HS-27A (cell line): ENCODE measurements around the gene BRAT1.
"Not testable (repeated sequence)": the region's sequence is repeated elsewhere in the genome, so short reads cannot be mapped to it uniquely, and the experiment has no call there.

ENCODE experiments used
- DNase-seq: peaks from one replicate; pipeline ENCODE4 v3.0.0-alpha.2; 2012; ENCODE audit warnings: low read depth, missing footprints

Gene BRAT1

DNA sequence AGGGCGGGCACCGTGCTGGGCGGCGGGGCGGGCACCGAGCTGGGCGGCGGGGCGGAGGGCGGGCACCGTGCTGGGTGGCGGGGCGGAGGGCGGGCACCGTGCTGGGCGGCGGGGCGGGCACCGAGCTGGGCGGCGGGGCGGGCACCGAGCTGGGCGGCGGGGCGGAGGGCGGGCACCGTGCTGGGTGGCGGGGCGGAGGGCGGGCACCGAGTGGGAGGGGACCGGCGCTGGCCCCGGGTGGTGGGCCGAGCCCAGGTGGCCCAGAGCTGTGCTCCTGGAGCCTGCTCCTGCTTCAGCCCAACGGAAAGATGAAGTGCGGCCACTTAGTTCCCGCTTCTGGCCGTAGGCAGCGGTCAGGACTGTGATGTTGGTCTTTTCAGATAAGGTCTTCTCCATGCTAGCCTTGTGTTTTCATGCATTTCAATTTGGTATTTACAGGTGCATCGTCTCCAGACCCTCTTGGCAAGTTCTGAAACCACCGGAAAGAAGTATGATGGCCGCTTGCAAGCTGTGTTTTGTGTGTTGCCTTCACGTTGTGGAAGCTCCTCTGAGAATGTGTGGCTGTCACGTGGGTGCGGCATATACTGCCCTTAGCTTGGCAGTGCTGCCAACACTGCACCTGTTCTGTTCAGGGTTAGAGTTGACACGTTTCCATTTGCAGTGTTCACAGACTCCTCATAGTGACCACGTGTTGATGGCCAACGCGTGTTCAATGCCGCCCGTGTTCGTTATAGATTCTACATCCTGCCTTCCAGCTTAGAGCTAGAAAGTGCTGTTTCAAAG is 28.7 kb upstream of the BRAT1 start:
- no peak for DNase-seq

GRCh38 chr7:2582006-2582735 is 26.8 kb upstream of the BRAT1 start:
- DNase-seq, result no peak

DNA sequence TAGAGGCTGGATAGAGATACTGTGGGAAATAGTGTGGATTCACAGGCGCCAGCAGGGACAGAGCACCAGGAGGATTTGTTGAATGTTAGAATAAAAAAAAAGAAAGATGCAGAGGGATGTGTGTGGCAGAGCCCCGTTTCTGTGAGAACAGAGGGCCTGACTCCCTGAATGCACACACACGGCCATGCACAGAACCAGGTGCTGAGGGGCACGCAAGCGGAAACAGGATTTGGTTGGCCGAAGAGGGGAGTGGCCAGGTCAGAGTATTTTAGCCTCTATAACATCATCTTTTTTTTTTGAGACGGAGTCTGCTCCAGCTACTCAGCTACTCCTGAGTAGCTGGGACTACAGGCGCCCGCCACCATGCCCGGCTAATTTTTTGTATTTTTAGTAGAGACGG is 25.3 kb upstream of the BRAT1 start:
- no peak for DNase-seq

DNA sequence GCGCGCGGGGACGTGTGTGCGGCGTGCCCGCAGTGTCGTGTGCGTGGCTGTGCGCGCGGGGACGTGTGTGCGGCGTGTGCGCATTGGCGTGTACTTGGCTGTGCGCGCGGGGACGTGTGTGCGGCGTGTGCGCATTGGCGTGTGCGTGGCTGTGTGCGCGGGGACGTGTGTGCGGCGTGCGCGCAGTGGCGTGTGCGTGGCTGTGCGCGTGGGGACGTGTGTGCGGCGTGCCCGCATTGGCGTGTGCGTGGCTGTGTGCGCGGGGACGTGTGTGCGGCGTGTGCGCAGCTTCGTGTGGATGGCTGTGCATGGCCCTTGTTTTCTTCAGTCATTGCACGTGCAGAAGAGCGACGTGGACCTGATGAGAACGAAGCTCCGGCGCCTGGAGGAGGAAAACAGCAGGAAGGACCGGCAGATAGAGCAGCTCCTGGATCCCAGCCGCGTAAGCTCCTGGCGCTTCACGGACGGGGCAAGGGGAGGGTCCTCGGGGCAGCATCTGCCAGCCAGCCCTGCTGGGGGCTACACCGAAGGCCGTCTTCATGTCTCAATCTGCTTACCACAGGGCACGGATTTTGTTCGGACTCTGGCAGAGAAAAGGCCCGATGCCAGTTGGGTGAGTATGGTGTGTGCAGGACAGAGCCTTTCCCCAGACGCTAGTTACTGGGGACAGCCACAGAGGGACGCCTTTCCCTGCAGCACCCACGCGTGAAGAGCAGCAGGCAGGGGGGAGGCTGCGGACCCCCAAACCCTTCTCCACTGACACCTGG is 22.8 kb upstream of the BRAT1 start:
- no peak for DNase-seq

DNA sequence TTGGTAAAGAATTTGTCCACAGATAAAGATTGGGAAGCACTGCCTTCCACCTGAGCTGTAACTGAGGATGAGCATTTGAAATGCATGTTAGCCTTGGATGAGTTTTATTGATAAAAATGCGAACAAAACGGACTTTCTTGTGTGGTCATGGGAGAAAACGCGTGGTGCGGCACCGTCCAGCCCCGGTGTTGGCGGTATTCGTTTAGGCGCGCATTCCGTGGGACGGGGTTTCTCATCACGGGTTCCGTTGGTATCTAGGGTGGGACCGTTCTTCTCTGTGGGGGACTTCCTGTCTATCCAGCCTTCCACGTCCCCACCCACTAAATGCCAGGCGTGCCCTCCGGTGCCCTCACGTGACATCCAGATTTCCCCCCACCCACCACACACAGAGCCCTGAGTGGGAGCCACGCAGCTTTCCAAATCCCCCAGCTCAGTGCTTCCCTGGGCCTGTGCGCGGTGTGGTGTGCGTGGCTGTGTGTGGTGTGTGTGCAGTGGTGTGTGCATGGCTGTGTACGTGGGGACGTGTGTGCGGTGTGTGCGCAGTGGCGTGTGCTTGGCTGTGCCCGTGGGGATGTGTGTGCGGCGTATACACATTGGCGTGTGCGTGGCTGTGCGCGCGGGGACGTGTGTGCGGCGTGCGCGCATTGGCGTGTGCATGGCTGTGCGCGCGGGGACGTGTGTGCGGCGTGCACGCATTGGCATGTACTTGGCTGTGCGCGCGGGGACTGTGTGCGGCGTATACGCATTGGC is 21.6 kb upstream of the BRAT1 start:
- DNase-seq, result no peak

DNA sequence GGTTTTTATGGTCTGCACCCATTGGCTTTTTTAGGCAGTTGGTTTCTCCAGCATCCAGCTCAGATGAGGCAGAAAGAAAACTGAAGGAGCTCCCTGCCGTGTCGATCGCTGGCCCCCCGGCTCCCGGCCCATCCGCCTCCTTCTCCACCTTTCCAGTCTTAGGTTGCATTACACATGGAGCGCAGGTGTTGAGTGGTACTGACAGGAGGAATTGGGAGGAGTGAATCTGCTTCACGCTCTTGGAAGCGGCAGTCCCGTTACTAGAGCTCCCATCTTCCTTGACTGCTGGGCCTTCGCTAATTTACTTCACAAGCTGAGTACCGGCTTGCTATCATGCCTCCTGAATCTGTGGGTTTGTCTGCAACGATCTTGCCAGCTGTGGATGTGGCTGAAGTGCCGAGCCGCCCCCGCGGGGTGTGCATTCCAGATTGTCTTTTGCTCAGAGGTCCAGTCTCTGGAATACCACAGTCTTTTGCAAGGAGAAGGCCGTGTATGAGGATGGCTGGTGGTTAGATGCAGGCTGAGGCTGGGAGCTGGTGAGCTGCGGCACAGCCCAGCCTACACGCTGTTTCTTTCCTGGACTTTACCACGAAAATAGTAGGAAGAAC is 20.5 kb upstream of the BRAT1 start:
- no peak for DNase-seq

- no peak for DNase-seq
Observed at GRCh38 chr7:2575046-2575732, 19.9 kb upstream of the BRAT1 start.

DNA sequence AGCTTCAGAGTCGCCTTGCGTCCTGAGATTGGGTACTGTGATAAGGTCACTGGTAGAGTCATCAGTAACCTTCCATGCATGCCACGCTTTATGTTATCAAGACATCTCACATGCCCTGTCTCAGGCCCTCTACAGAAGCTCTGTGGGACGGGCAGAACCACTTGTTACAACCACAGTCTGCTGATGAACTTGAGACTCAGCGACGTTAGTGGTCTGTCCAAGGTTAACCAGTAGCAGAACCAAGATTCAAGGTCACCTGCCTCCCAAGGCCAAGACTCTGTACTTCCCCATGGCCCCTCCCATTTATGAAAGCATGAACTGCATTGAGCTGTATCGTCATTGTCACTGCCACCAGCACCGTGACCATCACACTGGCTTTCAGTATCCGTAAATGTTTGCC is 18.4 kb upstream of the BRAT1 start:
- DNase-seq, result no peak

- no peak for DNase-seq
Observed at GRCh38 chr7:2572101-2572842, 16.9 kb upstream of the BRAT1 start.

- no peak for DNase-seq
Observed at GRCh38 chr7:2571409-2571808, 16.1 kb upstream of the BRAT1 start.

DNA sequence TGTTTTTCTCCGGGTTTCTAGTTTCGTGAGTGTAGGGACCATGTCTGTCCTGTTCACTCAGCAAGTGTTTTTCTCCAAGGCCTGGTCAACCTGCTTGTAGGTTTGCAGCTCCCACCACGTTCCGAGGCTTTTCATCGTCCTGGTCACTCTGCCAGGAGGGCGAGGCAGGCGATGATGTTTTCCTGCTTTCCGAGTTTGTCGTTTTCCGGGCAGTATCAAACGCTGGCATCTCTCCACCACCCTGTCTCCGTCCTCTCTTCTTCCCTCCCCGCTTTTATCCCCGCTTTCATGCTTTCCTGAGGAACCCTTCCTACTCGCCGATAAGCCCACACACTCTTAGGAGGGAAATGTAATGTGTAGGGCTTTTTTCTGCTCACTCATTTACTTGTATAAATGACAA is 14.7 kb upstream of the BRAT1 start:
- DNase-seq, result no peak

- no peak for DNase-seq
Observed at GRCh38 chr7:2569421-2569820, 14.1 kb upstream of the BRAT1 start.

DNA sequence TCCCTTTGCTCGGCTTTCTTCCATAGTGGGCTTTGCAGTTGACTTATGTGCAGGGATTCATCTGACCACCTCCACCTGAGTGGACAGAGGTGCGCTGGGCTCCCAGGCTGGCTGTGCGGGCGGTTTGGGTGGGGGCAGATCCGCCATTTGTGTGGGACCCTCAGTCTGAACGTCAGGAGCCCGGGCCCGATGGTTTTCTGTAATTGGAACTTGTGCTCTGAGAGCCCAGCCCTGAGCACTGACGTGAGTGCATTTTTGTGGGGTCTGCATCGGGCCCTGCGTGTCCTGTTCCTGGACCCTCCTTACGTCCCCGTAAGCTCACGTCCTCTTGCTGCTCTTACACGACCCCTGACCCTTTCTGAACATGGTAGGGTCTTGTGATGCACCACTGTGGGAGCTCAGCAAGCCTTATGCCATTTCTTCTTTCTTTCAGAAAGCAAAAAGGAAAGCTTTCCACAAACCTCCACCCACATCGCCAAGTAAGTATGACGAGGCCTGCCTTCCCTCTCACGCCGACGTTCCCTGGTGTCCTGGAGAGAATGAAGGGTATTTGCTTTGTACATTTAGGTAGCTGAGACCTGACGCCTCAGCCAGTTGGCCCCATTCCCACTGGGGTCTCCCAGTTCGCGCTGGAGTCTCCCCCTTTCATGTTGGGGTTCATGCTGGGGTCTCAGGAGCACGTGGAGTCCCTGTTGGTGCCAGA is 13.3 kb upstream of the BRAT1 start:
- DNase-seq, result no peak

DNA sequence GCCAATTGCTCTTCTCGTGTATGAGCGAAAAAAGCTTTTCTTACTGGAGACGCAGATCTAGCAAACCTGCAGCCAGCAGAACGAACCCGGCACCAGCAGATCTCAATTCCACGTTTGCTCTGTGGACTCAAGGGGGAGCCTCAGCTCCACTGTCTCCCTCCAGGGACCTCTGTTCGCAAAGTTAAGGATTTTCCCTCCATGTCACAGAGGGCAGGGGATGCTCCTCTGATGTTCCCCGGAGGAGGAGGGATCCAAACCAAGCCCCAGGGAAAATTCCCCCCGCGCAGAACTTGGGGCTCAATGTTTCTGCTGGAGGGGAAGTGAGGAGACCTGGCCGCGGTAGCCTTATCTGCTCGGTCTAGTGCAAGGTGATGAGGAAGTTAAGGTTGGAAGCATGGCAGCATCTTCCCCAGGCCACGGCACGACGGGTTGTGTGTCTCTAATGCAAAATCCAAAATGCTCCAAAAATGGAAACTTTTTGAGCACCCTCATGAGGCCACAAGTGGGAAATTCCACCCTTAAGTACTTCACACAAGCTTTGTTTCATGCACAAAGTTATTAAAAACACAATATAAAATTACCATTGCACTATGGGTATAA is 12.5 kb upstream of the BRAT1 start:
- no peak for DNase-seq

- DNase-seq, result no peak
Observed at GRCh38 chr7:2566890-2567678, 11.8 kb upstream of the BRAT1 start.

DNA sequence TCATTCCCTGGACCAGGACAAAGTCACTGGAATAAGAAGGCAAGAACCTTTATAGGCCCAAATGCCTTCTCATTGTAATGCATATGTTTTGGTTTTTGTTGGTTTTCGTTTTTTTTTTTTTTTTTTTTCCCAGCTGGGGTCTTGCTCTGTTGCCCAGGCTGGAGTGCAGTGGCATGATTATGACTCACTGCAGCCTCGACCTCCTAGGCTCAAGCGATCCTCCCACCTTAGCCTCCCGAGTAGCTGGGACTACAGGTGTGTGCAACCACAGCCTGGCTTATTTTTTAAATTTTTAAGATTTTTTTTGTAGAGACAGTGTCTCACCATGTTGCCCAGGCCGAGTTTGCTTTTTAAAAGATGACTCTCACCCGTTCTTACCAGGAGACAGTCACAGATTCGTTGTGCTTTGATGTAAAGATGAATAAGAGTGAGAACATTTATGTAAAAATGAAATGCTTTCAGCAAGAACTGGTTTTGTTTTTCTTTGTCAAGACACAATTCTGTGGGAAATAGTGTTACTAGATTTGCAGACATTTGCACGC is 11.1 kb upstream of the BRAT1 start:
- no peak for DNase-seq

DNA sequence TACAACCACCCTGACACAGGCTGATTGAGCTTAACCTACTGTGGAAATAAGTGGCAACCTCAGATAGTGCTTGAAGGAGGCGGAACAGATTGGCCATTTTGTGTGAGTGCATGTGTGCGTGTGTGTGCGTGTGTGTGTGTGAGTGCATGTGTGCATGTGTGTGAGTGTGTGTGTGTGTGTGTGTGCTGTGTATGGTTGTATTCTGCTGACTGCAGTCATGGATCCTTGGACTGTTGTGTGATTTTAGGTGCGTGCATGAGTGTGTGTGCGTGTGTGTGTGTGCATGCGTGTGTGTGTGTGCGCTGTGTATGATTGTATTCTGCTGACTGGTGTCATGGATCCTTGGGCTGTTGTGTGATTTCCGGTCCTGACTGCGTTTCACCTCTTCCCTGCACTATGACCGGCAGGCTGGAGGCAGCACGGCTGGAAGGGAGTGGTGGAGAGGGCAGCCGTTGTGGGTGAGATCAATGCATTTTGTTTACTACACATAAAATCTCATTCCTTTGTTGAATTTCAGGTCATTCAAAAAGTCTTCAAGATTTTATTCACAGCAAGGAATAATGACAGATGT is 9.7 kb upstream of the BRAT1 start:
- DNase-seq, result no peak

DNA sequence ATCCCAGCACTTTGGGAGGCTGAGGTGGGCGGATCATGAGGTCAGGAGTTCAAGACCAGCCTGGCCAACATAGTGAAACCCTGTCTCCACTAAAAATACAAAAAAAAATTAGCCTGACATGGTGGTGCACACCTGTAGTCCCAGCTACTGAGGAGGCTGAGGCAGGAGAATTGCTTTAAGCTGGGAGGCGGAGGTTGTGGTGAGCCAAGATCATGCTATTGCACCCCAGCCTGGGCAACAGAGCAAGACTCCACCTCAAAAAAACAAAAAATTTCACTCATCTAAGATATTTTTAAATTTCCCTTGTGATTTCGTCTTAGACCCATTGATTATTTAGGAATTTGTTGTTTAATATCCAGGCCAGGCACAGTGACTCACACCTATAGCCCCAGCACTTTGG is 8.6 kb upstream of the BRAT1 start:
- DNase-seq, result not testable (repeated sequence)
